Left cardiac atrium (tissue), 4 donors: ENCODE data around the gene COL19A1. TPM values are rescaled to one million over a fixed set of nuclear protein-coding genes. Genes with fewer than 3 reads are reported as not detected.
"Not testable (repeated sequence)": the region's sequence is repeated elsewhere in the genome, so short reads cannot be mapped to it uniquely, and the experiment has no call there.

Experiments
- ATAC-seq, 2 donors: fragments of 200-7000 bp; cut with Tn5 transposase; one replicate each; pipeline ENCODE4 v1.9.1; 2020; ENCODE audit warnings: mild to moderate bottlenecking in 2 of 2, moderate library complexity in 2 of 2
- DNase-seq: peaks from one replicate; pipeline ENCODE4 v3.0.0-alpha.2; 2020
- intact Hi-C, 2 donors: fragments of 100-400 bp; cut with DNase I; formaldehyde crosslinking; loops; one replicate each; pipeline versions ENCODE4 v1.14.1 to v1.15.1; 2022 to 2023
- total RNA-seq, 2 donors: library from RNA; stranded (reverse); fragmentation: NEBNext Ultra II Directional; extraction: Animal tissue kit (Norgen Biotek cat#: 25700); gene quantifications; one replicate each; pipeline ENCODE4 v1.2.1, GENCODE V29; 2021
- donor health status: DM: no; HTN: yes; CAD: no.
- donor health status: DM: no; HTN: yes; CAD: no; lungs with severe emphysema.
- donor health status: DM: yes; HTN: yes; CAD: no.
- donor health status: Dilated cardiomyopathy.

The COL19A1 gene
- total RNA-seq, 2 donors from 2014 or later: 1.9 to 2.5 TPM

GRCh38 chr6:70008189-70008588 is 141.8 kb downstream of the COL19A1 start:
- ATAC-seq (no peak), DNase-seq (no peak)
- intact Hi-C loops: no loop called here

DNA sequence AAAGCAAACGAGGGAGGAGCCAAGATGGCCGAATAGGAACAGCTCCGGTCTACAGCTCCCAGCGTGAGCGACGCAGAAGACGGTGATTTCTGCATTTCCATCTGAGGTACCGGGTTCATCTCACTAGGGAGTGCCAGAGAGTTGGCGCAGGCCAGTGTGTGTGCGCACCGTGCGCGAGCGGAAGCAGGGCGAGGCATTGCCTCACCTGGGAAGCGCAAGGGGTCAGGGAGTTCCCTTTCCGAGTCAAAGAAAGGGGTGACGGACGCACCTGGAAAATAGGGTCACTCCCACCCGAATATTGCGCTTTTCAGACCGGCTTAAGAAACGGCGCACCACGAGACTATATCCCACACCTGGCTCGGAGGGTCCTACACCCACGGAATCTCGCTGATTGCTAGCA is 144.0 kb downstream of the COL19A1 start:
- intact Hi-C loops, DNase-seq, ATAC-seq: not testable (repeated sequence)

- intact Hi-C loops, ATAC-seq, DNase-seq: not testable (repeated sequence)
Observed at GRCh38 chr6:70023201-70023600, 156.8 kb downstream of the COL19A1 start.

DNA sequence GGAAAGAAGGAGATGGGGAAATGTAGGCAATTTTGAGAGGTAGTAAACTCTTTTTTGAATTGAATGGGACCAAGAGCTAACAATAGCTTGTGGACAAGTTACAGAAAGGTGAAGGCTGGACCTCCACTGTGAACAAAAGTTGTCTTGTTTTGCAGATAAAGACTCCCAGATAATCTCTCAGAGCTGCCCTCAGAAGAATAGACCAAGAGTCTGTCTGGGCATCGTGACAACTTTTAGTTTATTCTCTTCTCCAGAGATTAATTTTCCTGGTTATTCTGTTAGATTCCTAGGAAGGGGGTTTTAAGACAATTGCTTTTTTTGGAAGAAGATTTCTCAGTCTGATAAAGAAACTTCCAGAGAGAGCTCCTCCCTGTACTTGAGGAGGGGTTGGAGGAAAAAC is 161.9 kb downstream of the COL19A1 start:
- ATAC-seq: no peak
- no peak for DNase-seq
- intact Hi-C loops: no loop called here

DNA sequence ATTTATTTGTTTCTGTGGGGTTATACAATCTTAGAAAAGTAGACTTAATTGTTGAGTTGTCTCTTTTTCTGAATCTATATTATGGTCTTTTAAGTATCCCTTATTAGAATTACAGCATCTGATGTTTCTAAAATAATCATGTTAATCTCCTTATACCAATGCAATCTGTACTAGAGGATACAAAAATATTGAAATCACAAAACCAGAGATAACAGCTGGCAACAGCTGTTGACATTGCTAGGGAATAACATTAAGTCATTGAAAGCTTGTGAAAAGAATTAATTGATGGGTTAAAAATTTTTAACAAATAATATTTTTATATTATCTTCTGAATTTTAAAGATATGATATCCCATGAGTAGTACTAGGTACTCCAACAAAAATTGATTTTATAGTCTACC is 162.6 kb downstream of the COL19A1 start:
- intact Hi-C loops: no loop called here

DNA sequence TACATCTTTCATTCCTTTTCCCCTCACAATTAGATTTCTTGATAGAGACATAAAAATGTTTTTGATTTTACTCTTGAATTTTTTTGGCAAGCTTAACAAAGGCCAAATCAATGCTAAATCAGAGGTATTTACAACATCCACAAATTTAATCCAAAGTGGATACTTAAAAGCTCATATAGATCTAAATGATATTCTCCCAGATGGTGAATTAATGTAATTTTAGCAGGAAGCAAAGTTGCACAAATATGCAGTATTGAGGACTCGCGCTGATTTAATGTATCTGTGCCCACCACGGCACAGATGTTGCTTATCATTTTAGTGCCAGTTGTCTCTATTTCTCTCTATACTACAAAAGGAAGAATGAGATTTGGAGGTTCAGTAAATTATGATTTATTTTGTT is 167.4 kb downstream of the COL19A1 start:
- intact Hi-C loops: no loop called here
- no peak for DNase-seq
- no peak for ATAC-seq

More for the DNA sequence above, 162.6 kb downstream of the COL19A1 start:
- no peak for ATAC-seq
- no peak for DNase-seq

- intact Hi-C loops: no loop called here
- DNase-seq (no peak), ATAC-seq (no peak)
Observed at GRCh38 chr6:70037445-70037844, 171.1 kb downstream of the COL19A1 start.

DNA sequence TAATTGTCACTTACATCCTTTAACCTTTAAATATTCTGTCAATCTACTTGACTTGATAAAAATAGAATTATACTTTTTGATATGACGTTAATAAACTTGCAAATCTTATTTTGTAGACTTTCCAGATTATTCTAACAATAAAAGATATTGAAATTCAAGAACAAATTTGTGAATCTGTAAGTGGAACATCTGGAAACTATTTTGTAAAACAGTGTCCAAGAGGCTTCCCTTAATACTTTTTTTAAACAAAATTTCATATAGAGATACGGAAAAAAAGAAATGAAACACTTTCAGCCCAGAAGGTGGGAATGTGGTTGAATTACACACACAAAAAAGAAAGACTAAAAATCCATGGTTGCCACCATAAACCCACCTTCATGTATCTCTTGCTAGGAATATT is 174.4 kb downstream of the COL19A1 start:
- intact Hi-C loops: no loop called here
- no peak for ATAC-seq
- no peak for DNase-seq

GRCh38 chr6:70041411-70041810 is 175.1 kb downstream of the COL19A1 start:
- ATAC-seq (no peak), DNase-seq (no peak)
- intact Hi-C loops: no loop called here

DNA sequence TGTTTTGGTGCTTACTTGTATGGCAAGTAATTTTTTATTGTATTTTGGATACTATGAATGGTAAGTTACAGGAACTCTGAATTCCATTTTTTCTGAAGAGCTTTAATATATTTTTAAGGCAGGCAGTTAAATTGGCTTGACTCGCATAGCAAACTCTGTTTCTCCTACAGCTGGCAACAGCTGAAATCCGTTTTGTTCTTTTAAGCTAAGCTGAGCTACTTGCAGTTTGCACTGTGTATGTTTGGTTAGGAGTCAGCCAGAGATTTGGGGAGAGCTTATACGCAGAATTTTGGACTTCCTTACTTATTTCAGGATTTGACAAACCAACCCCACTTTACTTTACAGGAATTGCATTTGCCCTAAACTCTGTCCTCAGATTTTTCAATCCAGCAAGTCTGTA is 179.1 kb downstream of the COL19A1 start:
- intact Hi-C loops: no loop called here
- DNase-seq (no peak), ATAC-seq (no peak)

DNA sequence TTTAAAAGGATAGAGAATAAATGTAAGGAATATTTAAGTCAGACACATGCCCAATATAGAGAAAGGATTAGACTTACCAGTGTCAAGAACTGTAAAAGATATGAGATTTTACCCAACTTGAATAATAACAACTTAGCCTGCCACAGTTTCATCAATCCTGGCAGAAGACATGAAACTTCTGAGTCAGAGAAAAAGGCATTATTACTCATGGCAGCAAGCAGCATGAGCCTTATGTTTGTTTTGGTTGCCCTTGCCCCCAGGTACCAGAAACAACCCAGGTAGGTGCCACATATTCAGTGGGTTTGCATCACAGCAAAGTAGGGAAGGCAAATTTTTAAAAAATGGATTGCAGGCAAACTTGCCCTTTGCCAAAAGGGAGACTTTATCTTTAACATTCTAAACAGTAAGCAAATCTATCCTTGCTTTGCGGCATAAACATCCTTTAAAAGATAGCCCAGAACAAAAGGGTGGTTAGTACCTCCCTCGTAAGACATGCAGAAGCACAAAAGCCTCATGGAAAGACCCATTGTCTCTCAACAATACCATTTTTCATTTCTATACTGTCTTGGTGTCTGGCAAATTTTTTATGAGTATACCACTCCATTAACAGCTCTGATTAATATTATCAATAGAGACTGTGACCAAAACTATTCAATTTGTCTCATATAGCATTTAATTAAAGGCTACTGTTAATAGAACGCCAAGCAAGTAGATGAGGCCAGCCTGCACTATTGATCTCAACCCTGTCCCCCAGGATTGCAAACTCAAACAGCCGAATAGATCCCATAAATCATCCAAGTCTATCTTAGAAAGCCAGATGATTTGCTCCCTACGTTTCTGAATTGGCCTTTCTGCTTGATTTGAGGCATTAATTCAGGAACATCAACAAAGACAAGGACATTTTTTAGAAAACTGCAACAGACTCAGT is 185.1 kb downstream of the COL19A1 start:
- intact Hi-C loops: no loop called here

GRCh38 chr6:70059039-70059719 is 192.8 kb downstream of the COL19A1 start:
- intact Hi-C loops: no loop called here

More for the DNA sequence above, 185.1 kb downstream of the COL19A1 start:
- DNase-seq (no peak), ATAC-seq (no peak)

GRCh38 chr6:70060680-70061079 is 194.3 kb downstream of the COL19A1 start:
- intact Hi-C loops: no loop called here
- ATAC-seq: no peak
- DNase-seq: no peak

More at GRCh38 chr6:70059039-70059719, 192.8 kb downstream of the COL19A1 start:
- no peak for ATAC-seq
- no peak for DNase-seq

DNA sequence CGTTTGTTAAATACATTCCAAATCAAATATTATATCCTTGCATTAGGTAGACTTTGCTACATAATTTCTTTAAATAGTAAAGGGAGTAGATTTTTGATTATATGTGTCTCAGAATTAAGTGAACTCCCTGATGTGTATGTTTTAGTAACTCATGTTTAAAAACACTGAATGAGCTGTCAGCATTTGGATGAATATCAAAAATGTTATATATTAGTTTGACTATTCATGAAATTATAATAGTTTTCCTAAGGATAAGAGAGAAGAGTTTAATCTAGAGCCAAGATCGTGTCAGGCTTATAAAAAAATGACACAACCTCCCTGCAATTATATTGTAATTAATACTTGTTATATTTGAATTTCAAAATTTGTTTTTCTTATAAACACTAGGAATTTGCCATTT is 195.2 kb downstream of the COL19A1 start:
- no peak for DNase-seq
- intact Hi-C loops: no loop called here
- no peak for ATAC-seq

GRCh38 chr6:70062010-70062409 is 195.7 kb downstream of the COL19A1 start:
- intact Hi-C loops: no loop called here
- ATAC-seq (no peak), DNase-seq (no peak)

DNA sequence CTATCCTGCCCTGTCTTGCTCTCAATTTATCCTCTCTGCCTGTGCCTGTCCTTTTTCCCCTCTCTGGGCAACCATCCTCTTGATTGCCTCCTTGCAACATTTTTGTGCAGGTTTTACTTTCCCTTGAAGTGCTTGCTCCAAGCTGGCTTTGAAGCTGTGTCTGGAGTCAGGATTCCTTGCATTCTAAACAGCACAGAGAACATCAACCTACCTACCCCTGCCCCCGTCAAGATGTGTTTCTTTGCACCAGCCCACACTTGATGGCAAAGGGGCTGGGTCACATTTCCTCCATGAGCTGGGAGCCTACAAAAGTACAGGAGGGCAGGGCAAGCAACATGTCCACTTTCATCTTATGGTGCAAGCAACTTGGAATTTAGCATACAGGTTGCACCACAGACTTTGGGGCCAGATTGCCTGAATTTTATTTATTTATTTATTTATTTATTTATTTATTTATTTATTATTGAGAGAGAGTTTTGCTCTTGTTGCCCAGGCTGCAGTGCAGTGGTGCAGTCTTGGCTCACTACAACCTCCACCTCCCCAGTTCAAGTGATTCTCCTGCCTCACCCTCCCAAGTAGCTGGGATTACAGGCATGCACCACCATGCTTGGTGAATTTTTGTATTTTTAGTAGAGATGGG is 206.3 kb downstream of the COL19A1 start:
- DNase-seq: no peak
- intact Hi-C loops: no loop called here
- ATAC-seq: no peak

- intact Hi-C loops: no loop called here
- ATAC-seq (no peak), DNase-seq (no peak)
Observed at GRCh38 chr6:70073637-70074036, 207.3 kb downstream of the COL19A1 start.

DNA sequence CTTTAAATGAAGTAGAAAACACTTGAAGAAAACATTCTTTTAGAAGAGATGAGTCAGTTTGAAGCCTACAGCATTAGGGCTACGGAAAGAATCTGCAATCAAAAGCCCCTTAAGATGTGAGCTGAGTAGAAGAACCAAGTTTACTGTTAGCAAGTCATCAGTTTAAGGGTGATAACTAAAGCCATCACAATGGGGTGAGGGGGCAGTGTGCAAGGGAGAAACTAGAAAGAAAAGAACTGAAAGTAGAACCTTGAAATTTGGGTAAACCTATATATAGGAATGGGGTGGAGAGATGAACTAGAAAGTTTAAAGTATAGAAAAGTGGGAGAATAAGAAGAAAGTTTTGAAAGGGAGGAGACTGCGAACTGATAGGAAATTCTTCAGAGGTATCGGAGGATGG is 212.9 kb downstream of the COL19A1 start:
- no peak for ATAC-seq
- DNase-seq: no peak
- intact Hi-C loops: no loop called here

DNA sequence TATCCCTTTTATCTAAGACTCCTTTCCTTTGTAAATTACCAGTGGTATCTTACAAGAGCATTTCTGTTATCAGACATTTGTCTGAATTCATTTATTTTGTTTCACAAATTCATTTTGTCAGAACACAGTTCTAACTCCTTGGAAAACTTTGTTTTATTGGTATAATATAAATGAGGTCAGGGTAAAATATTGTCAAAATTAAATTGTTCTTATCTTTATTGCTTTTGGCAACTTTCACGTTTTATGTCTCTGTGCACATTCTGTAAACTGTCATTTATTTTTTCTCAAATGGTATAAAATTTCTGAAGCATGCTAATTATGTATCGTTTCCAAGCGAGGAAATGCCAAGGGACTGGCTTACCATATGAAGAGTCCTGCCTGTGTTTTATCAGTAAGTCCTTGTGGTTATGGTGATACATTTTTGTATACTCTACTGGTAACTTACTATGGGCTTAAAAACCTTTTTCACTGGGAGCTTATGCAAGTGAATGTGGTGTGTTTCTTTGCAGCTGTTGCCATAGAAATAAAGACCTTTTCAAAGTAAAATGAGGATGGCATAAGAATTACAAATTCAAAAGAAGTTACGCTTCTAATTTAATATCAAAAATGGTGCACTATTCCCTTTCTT is 214.2 kb downstream of the COL19A1 start:
- intact Hi-C loops: no loop called here
- DNase-seq: no peak
- ATAC-seq: no peak

GRCh38 chr6:70082830-70083229 is 216.5 kb downstream of the COL19A1 start:
- intact Hi-C loops: no loop called here
- ATAC-seq (no peak), DNase-seq (no peak)
